ENCODE measurements around the gene SAP25.
"Not testable (repeated sequence)": the region's sequence is repeated elsewhere in the genome, so short reads cannot be mapped to it uniquely, and the experiment has no call there.

DNA sequence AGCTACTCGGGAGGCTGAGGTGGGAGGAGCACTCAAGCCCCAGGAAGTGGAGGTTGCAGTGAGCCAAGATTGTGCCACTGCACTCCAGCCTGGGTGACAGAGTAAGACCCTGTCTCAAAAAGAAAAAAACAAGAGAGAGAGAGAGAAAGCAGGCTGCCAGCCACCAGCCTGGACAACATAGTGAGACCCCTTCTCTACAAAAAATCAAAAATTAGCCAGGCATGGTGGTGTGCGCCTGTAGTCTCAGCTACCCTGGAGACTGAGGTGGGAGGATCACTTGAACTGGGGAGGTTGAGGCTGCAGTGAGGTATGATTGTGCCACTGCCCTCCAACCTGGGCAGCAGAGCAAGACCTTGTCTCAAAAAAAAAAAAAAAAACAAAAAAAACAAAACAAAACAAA is 37.0 kb downstream of the SAP25 start:
- TF ChIP-seq, protein P1, sequence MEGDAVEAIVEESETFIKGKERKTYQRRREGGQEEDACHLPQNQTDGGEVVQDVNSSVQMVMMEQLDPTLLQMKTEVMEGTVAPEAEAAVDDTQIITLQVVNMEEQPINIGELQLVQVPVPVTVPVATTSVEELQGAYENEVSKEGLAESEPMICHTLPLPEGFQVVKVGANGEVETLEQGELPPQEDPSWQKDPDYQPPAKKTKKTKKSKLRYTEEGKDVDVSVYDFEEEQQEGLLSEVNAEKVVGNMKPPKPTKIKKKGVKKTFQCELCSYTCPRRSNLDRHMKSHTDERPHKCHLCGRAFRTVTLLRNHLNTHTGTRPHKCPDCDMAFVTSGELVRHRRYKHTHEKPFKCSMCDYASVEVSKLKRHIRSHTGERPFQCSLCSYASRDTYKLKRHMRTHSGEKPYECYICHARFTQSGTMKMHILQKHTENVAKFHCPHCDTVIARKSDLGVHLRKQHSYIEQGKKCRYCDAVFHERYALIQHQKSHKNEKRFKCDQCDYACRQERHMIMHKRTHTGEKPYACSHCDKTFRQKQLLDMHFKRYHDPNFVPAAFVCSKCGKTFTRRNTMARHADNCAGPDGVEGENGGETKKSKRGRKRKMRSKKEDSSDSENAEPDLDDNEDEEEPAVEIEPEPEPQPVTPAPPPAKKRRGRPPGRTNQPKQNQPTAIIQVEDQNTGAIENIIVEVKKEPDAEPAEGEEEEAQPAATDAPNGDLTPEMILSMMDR (IDR thresholded peaks at IDR 0.05): not testable (repeated sequence)
- TF ChIP-seq POLR2A (IDR thresholded peaks at IDR 0.05): not testable (repeated sequence)
